PFSK-1 (cell line): Measurements from ENCODE around the gene EPO.

Source experiments
- FOXP2 ChIP-seq: optimal IDR thresholded peaks from 2 replicates; pipeline ENCODE3; 2011; ENCODE audit warnings: borderline replicate concordance, control low read depth, inconsistent platforms; ENCODE audit not compliant: insufficient read depth; ENCODE audit errors: extremely low read length, extremely low read depth
- POLR2AphosphoS5 ChIP-seq: IDR thresholded peaks from 2 replicates; pipeline ENCODE4 v1.6.1; 2012; ENCODE audit warnings: low read depth, mild to moderate bottlenecking, control low read depth, low read length, moderate library complexity
- REST ChIP-seq, 2 experiments: IDR thresholded peaks; 2 replicates each; pipeline versions ENCODE4 v1.6.1 to v1.8.0; 2011 to 2012; ENCODE audit warnings: low read depth in 2 of 2, low read length in 2 of 2, control low read depth in 1 of 2, inconsistent platforms in 1 of 2, mild to moderate bottlenecking in 1 of 2, moderate library complexity in 1 of 2; ENCODE audit not compliant: insufficient read depth in 1 of 2
- SIN3A ChIP-seq: IDR thresholded peaks from 2 replicates; pipeline ENCODE4 v1.6.1; 2012; ENCODE audit warnings: mild to moderate bottlenecking, low read length, moderate library complexity, borderline replicate concordance; ENCODE audit not compliant: insufficient read depth
- TAF1 ChIP-seq: IDR thresholded peaks from 2 replicates; pipeline ENCODE4 v1.6.1; 2012; ENCODE audit warnings: low read length, control low read depth, borderline replicate concordance; ENCODE audit not compliant: insufficient read depth

GRCh38 chr7:100678291-100678984 lies 41.8 kb upstream of the EPO start:
- no peak; the same call in 1 of the 2 replicates for TF ChIP-seq POLR2AphosphoS5
- no peak for TF ChIP-seq TAF1
- TF ChIP-seq REST (IDR thresholded peaks at IDR 0.05; ENCODE audit: insufficient read depth in 1 of 2, low read depth in 2 of 2, low read length in 2 of 2), result no peak
- no peak for TF ChIP-seq FOXP2
- no peak for TF ChIP-seq SIN3A
